ENCODE results near the gene CCDC81.

Gene CCDC81

GRCh38 chr11:86459682-86460460 is 85.2 kb downstream of the CCDC81 start:
- TF ChIP-seq TAF1 (IDR thresholded peaks at IDR 0.05; ENCODE audit: borderline replicate concordance, insufficient read depth, low read length) (no peak), POLR2AphosphoS5 (IDR thresholded peaks at IDR 0.05; ENCODE audit: low read depth, low read length) (no peak), REST (IDR thresholded peaks at IDR 0.05; ENCODE audit: insufficient read depth in 1 of 2, low read depth in 2 of 2, low read length in 2 of 2) (no peak), FOXP2 (optimal IDR thresholded peaks at IDR 0.05; ENCODE audit: borderline replicate concordance, extremely low read depth, extremely low read length, insufficient read depth) (no peak), SIN3A (IDR thresholded peaks at IDR 0.05; ENCODE audit: borderline replicate concordance, insufficient read depth, low read length) (no peak)

- TF ChIP-seq TAF1 (IDR thresholded peaks at IDR 0.05; ENCODE audit: borderline replicate concordance, insufficient read depth, low read length) = no peak
- no peak for TF ChIP-seq REST (IDR thresholded peaks at IDR 0.05; ENCODE audit: insufficient read depth in 1 of 2, low read depth in 2 of 2, low read length in 2 of 2)
- TF ChIP-seq POLR2AphosphoS5 (IDR thresholded peaks at IDR 0.05; ENCODE audit: low read depth, low read length) = no peak
- no peak for TF ChIP-seq FOXP2 (optimal IDR thresholded peaks at IDR 0.05; ENCODE audit: borderline replicate concordance, extremely low read depth, extremely low read length, insufficient read depth)
- no peak for TF ChIP-seq SIN3A (IDR thresholded peaks at IDR 0.05; ENCODE audit: borderline replicate concordance, insufficient read depth, low read length)
These were observed 86.0 kb downstream of the CCDC81 start for GRCh38 chr11:86460461-86461385.

- TF ChIP-seq TAF1 (IDR thresholded peaks at IDR 0.05; ENCODE audit: borderline replicate concordance, insufficient read depth, low read length) = no peak
- no peak for TF ChIP-seq POLR2AphosphoS5 (IDR thresholded peaks at IDR 0.05; ENCODE audit: low read depth, low read length)
- TF ChIP-seq REST (IDR thresholded peaks at IDR 0.05; ENCODE audit: insufficient read depth in 1 of 2, low read depth in 2 of 2, low read length in 2 of 2) = no peak
- no peak for TF ChIP-seq FOXP2 (optimal IDR thresholded peaks at IDR 0.05; ENCODE audit: borderline replicate concordance, extremely low read depth, extremely low read length, insufficient read depth)
- no peak for TF ChIP-seq SIN3A (IDR thresholded peaks at IDR 0.05; ENCODE audit: borderline replicate concordance, insufficient read depth, low read length)
These were observed 87.2 kb downstream of the CCDC81 start for GRCh38 chr11:86461892-86462291.

- TF ChIP-seq REST (IDR thresholded peaks at IDR 0.05; ENCODE audit: insufficient read depth in 1 of 2, low read depth in 2 of 2, low read length in 2 of 2) (no peak), SIN3A (IDR thresholded peaks at IDR 0.05; ENCODE audit: borderline replicate concordance, insufficient read depth, low read length) (no peak), POLR2AphosphoS5 (IDR thresholded peaks at IDR 0.05; ENCODE audit: low read depth, low read length) (no peak)
These were observed 88.4 kb downstream of the CCDC81 start for GRCh38 chr11:86463120-86463519.
